ENCODE data around the gene OR2C3.

GRCh38 chr1:247531937-247532336, 4.3 kb downstream of the OR2C3 start:
- TF ChIP-seq POLR2A (IDR thresholded peaks at IDR 0.05; ENCODE audit: low read depth, low read length), result no peak
- no peak for TF ChIP-seq POLR2AphosphoS5 (IDR thresholded peaks at IDR 0.05; ENCODE audit: low read depth, low read length)
- TF ChIP-seq TAF1 (IDR thresholded peaks at IDR 0.05; ENCODE audit: low read depth, low read length), result no peak
- TF ChIP-seq PAX5 (IDR thresholded peaks at IDR 0.05; ENCODE audit: insufficient read depth, low read length, severe bottlenecking), result no peak

All from GM12891 (cell line).